CD14-positive monocyte (primary cell): Measurements from ENCODE around the gene TTC7B. TPM values are rescaled to one million over a fixed set of nuclear protein-coding genes. Genes with fewer than 3 reads are reported as not detected.

Experiments
- DNase-seq, 3 donors: peaks; one replicate each; pipeline ENCODE4 v3.0.0-alpha.2; 2011 to 2022
- H2AFZ ChIP-seq: 2 replicates; pipeline ENCODE4 v1.6.0; 2012; ENCODE audit warnings: mild to moderate bottlenecking, low read depth, low read length, inconsistent platforms; ENCODE audit not compliant: insufficient read depth, poor library complexity, severe bottlenecking
- H3K27ac ChIP-seq, 2 donors: 1 replicate in 1 of 2; 2 replicates in 1 of 2; pipeline ENCODE4 v1.5.1; 2012 to 2013; ENCODE audit warnings: low read length in 2 of 2, control low read depth in 1 of 2, inconsistent platforms in 1 of 2, low read depth in 1 of 2, mild to moderate bottlenecking in 1 of 2
- H3K27me3 ChIP-seq, 2 donors: one replicate each; pipeline versions ENCODE4 v1.6.0 to v1.6.1; 2011 to 2013; ENCODE audit warnings: low read length in 2 of 2; ENCODE audit not compliant: control insufficient read depth in 2 of 2, insufficient read depth in 2 of 2
- H3K36me3 ChIP-seq, 2 donors: replicated peaks in 1 of 2; 1 replicate in 1 of 2; 2 replicates in 1 of 2; pipeline versions ENCODE4 v1.5.1 to v1.6.1; 2012 to 2013; ENCODE audit warnings: low read length in 2 of 2, control low read depth in 1 of 2, inconsistent platforms in 1 of 2, mild to moderate bottlenecking in 1 of 2; ENCODE audit not compliant: insufficient read depth in 2 of 2, control insufficient read depth in 1 of 2
- H3K4me1 ChIP-seq, 2 donors: 1 replicate in 1 of 2; 2 replicates in 1 of 2; pipeline versions ENCODE4 v1.5.1 to v1.6.1; 2012 to 2013; ENCODE audit warnings: low read length in 2 of 2, control low read depth in 1 of 2, inconsistent platforms in 1 of 2, mild to moderate bottlenecking in 1 of 2, moderate library complexity in 1 of 2; ENCODE audit not compliant: insufficient read depth in 2 of 2, control insufficient read depth in 1 of 2
- H3K4me2 ChIP-seq: replicated peaks from 2 replicates; pipeline ENCODE3; 2012; ENCODE audit warnings: low read length, moderate library complexity, mild to moderate bottlenecking; ENCODE audit not compliant: poor library complexity, severe bottlenecking; ENCODE audit errors: extremely low read depth
- H3K4me3 ChIP-seq, 3 experiments: fragments of 200-600 bp in 1 of 3; sonication (generic) in 1 of 3; replicated peaks in 1 of 3; 1 replicate in 2 of 3; 2 replicates in 1 of 3; pipeline ENCODE4 v1.5.1; 2011 to 2013; ENCODE audit warnings: low read length in 3 of 3, mild to moderate bottlenecking in 3 of 3, control low read depth in 2 of 3, low read depth in 2 of 3, inconsistent platforms in 1 of 3, moderate library complexity in 1 of 3
- H3K79me2 ChIP-seq: 2 replicates; pipeline ENCODE4 v1.6.0; 2012; ENCODE audit warnings: mild to moderate bottlenecking, control low read depth, inconsistent platforms, low read length, moderate library complexity; ENCODE audit not compliant: insufficient read depth
- H3K9ac ChIP-seq: 2 replicates; pipeline ENCODE4 v1.6.0; 2017; ENCODE audit warnings: low read length, mild to moderate bottlenecking; ENCODE audit not compliant: insufficient read depth, poor library complexity, severe bottlenecking
- H3K9me3 ChIP-seq, 2 donors: replicated peaks in 1 of 2; 1 replicate in 1 of 2; 2 replicates in 1 of 2; pipeline versions ENCODE4 v1.5.1 to v1.6.1; 2012 to 2013; ENCODE audit warnings: low read length in 2 of 2, control low read depth in 1 of 2; ENCODE audit not compliant: control insufficient read depth in 1 of 2, insufficient read depth in 1 of 2
- H4K20me1 ChIP-seq: 2 replicates; pipeline ENCODE4 v1.6.0; 2012; ENCODE audit warnings: mild to moderate bottlenecking, low read length, control low read depth, moderate library complexity; ENCODE audit not compliant: insufficient read depth
- H3K27ac Mint-ChIP-seq, 7 donors: one replicate each; pipeline ENCODE4 v1.8.0; 2020; ENCODE audit warnings: mild to moderate bottlenecking in 7 of 7, mixed read lengths in 7 of 7, moderate library complexity in 6 of 7, inconsistent platforms in 2 of 7
- H3K27me3 Mint-ChIP-seq, 3 donors: one replicate each; pipeline ENCODE4 v1.8.0; 2021 to 2022; ENCODE audit warnings: low read depth in 3 of 3, mild to moderate bottlenecking in 3 of 3, mixed read lengths in 3 of 3, moderate library complexity in 3 of 3, inconsistent platforms in 1 of 3
- H3K36me3 Mint-ChIP-seq, 2 donors: one replicate each; pipeline ENCODE4 v1.8.0; 2020; ENCODE audit warnings: mixed read lengths in 2 of 2, inconsistent platforms in 1 of 2, mild to moderate bottlenecking in 1 of 2
- H3K4me1 Mint-ChIP-seq: one replicate; pipeline ENCODE4 v1.8.0; 2020; ENCODE audit warnings: mild to moderate bottlenecking, mixed read lengths
- H3K4me3 Mint-ChIP-seq, 2 donors: one replicate each; pipeline ENCODE4 v1.8.0; 2020; ENCODE audit warnings: mild to moderate bottlenecking in 2 of 2, mixed read lengths in 2 of 2, moderate library complexity in 1 of 2
- H3K9me3 Mint-ChIP-seq, 7 donors: one replicate each; pipeline ENCODE4 v1.8.0; 2020 to 2022; ENCODE audit warnings: mixed read lengths in 7 of 7, mild to moderate bottlenecking in 6 of 7, moderate library complexity in 6 of 7, inconsistent platforms in 2 of 7
- CTCF ChIP-seq: fragments of 200-600 bp; IDR thresholded peaks from one replicate; pipeline ENCODE4 v1.8.0; 2022; ENCODE audit warnings: antibody characterized with exemption, mild to moderate bottlenecking
- WGBS: methylation state at CpG from one replicate; pipeline ENCODE4 v1.1.5; 2013; ENCODE audit warnings: missing lambda C conversion rate; ENCODE audit not compliant: insufficient coverage; 5-methylcytosine and 5-hydroxymethylcytosine counted together
- intact Hi-C, 2 donors: fragments of 100-400 bp; cut with micrococcal nuclease; formaldehyde crosslinking; loops; one replicate each; pipeline versions ENCODE4 v1.15.0 to v1.15.1; 2023
- polyA plus RNA-seq, 3 donors: library from polyadenylated mRNA; depleted of rRNA in 1 of 3; unstranded in 2 of 3; stranded (reverse) in 1 of 3; fragments of 300-500 nt in 2 of 3; fragments of >200 nt in 1 of 3; fragmentation: Illumina TruSeq in 2 of 3; gene quantifications; 1 replicate in 2 of 3; 2 replicates in 1 of 3; pipeline ENCODE4 v1.2.3, GENCODE V29; 2012 to 2021

TTC7B gene
- polyA plus RNA-seq, 3 donors: 0.87 to 2.6 (median 1.2) TPM

- H3K36me3 ChIP-seq: no peaks in the 10 kb centered on the region
- Mint-ChIP-seq H3K9me3 (no peaks in the 10 kb centered on the region), H3K27me3 (peaks cover 4 to 8% (median 8%) of the 10 kb centered on the region in 3 donors), H3K4me3 (no peak overlapping the region), H3K4me1 (peaks cover 4% of the 10 kb centered on the region), H3K27ac (no peak overlapping the region), H3K36me3 (no peaks in the 10 kb centered on the region)
- H3K4me1 ChIP-seq: no peaks in the 10 kb centered on the region
- intact Hi-C loops: no loop called here
- no peak for TF ChIP-seq CTCF
- DNase-seq: no peak
- peaks cover 0 to under 1% of the 10 kb centered on the region in 2 donors for H3K27me3 ChIP-seq
- no peak overlapping the region for H3K4me2 ChIP-seq
- no peak overlapping the region for H3K27ac ChIP-seq
- H4K20me1 ChIP-seq: no peaks in the 10 kb centered on the region
- WGBS: 98% methylated on average over 6 of the region's 15 CpGs
- H3K9ac ChIP-seq: no peak overlapping the region
- no peak overlapping the region for H2AFZ ChIP-seq
- H3K9me3 ChIP-seq: no peaks in the 10 kb centered on the region
- no peak overlapping the region for H3K4me3 ChIP-seq
- no peaks in the 10 kb centered on the region for H3K79me2 ChIP-seq
These were observed 302.2 kb downstream of the TTC7B start for GRCh38 chr14:90514015-90514398.

GRCh38 chr14:90513161-90514014, 302.8 kb downstream of the TTC7B start:
- Mint-ChIP-seq H3K27ac (no peak overlapping the region), H3K27me3 (peaks cover 10 to 15% (median 14%) of the 10 kb centered on the region in 3 donors)
- no peak overlapping the region for H3K9ac ChIP-seq

More at GRCh38 chr14:90513161-90514014, 302.8 kb downstream of the TTC7B start:
- no peaks in the 10 kb centered on the region for H3K4me1 ChIP-seq
- H3K4me1 Mint-ChIP-seq: peaks cover 8% of the 10 kb centered on the region
- no peak overlapping the region for H3K27ac ChIP-seq
- H3K27me3 ChIP-seq: peaks cover 0 to 6% of the 10 kb centered on the region in 2 donors
- intact Hi-C loops: no loop called here
- H3K4me3 Mint-ChIP-seq: no peak overlapping the region
- no peak overlapping the region for H2AFZ ChIP-seq
- H3K4me2 ChIP-seq: no peak overlapping the region
- no peaks in the 10 kb centered on the region for H4K20me1 ChIP-seq
- H3K36me3 Mint-ChIP-seq: no peaks in the 10 kb centered on the region
- no peaks in the 10 kb centered on the region for H3K9me3 ChIP-seq
- no peak for DNase-seq
- H3K79me2 ChIP-seq: no peaks in the 10 kb centered on the region
- H3K4me3 ChIP-seq: no peak overlapping the region
- no peak for TF ChIP-seq CTCF
- H3K9me3 Mint-ChIP-seq: peaks cover 0 to under 1% (median 0%) of the 10 kb centered on the region in 7 donors
- WGBS: 94% methylated on average over 14 of the region's 16 CpGs
- no peaks in the 10 kb centered on the region for H3K36me3 ChIP-seq
